A673 (cell line): ENCODE data around the gene TRAF1. TPM values are rescaled to one million over a fixed set of nuclear protein-coding genes. Genes with fewer than 3 reads are reported as not detected.

Experiments used
- BruUV-seq: library from RNA; stranded (reverse); fragments of 400-500 nt; replicated peaks from 2 replicates; lab custom pipeline; 2021; lab: Mats Ljungman, UMichigan
- CTCF ChIA-PET: fragments of 300-600 bp; sonication (Branson Sonifier 250); formaldehyde crosslinking; loops from one replicate; lab custom pipeline; 2022; ENCODE audit warnings: antibody characterized with exemption; lab: Charles Lee
- POLR2A ChIA-PET: fragments of 300-600 bp; sonication (Branson Sonifier 250); formaldehyde crosslinking; loops from one replicate; lab custom pipeline; 2022; ENCODE audit warnings: antibody characterized with exemption; ENCODE audit not compliant: low non-redundant PET; lab: Charles Lee
- DNase-seq: peaks from one replicate; pipeline ENCODE4 v3.0.0-alpha.2; 2015; ENCODE audit warnings: low spot score
- H3K27ac ChIP-seq: fragments of 200-600 bp; sonication (generic); 2 replicates; pipeline ENCODE4 v1.5.1; 2016; ENCODE audit warnings: mixed run types, low read depth, mild to moderate bottlenecking, mixed read lengths, antibody characterized with exemption, low read length; ENCODE audit not compliant: poor library complexity, severe bottlenecking
- H3K27me3 ChIP-seq: fragments of 200-600 bp; sonication (generic); replicated peaks from 2 replicates; pipeline ENCODE4 v1.6.1; 2017; ENCODE audit warnings: mixed run types, low read depth, mild to moderate bottlenecking, mixed read lengths, antibody characterized with exemption, low read length; ENCODE audit not compliant: insufficient read depth, poor library complexity
- H3K36me3 ChIP-seq: fragments of 200-600 bp; sonication (generic); 2 replicates; pipeline ENCODE4 v1.6.1; 2016; ENCODE audit warnings: mixed run types, mild to moderate bottlenecking, mixed read lengths, antibody characterized with exemption, low read length; ENCODE audit not compliant: insufficient read depth, poor library complexity, severe bottlenecking
- H3K4me1 ChIP-seq: fragments of 200-600 bp; sonication (generic); 2 replicates; pipeline ENCODE4 v1.6.1; 2017; ENCODE audit warnings: mixed run types, mild to moderate bottlenecking, mixed read lengths, antibody characterized with exemption, low read length; ENCODE audit not compliant: insufficient read depth, poor library complexity, severe bottlenecking
- H3K4me3 ChIP-seq: fragments of 200-600 bp; sonication (generic); 2 replicates; pipeline ENCODE4 v1.5.1; 2016; ENCODE audit warnings: low read depth, mixed run types, mild to moderate bottlenecking, mixed read lengths, low read length; ENCODE audit not compliant: poor library complexity, severe bottlenecking
- H3K9me3 ChIP-seq: fragments of 200-600 bp; sonication (generic); 2 replicates; pipeline ENCODE4 v1.6.1; 2016; ENCODE audit warnings: mixed run types, low read depth, mild to moderate bottlenecking, mixed read lengths, antibody characterized with exemption, low read length; ENCODE audit not compliant: poor library complexity, severe bottlenecking
- EZH2 ChIP-seq: fragments of 200-600 bp; sonication (generic); IDR thresholded peaks from 2 replicates; pipeline ENCODE4 v1.6.1; 2017; ENCODE audit warnings: borderline replicate concordance, low read depth, mild to moderate bottlenecking, mixed read lengths, antibody characterized with exemption, low read length; ENCODE audit not compliant: poor library complexity, severe bottlenecking
- intact Hi-C: fragments of 100-400 bp; cut with micrococcal nuclease; formaldehyde crosslinking; loops from one replicate; pipeline ENCODE4 v1.10.0; 2022; ENCODE audit not compliant: unreplicated experiment
- total RNA-seq: library from RNA; stranded (reverse); gene quantifications from 2 replicates; pipeline ENCODE4 v1.2.3, GENCODE V29; 2021
- TF ChIP-seq, protein P1 (sequence below): fragments of 300-800, 200-600 bp; sonication (generic); conservative IDR thresholded peaks from 2 replicates; pipeline ENCODE4 v1.5.1; 2017; ENCODE audit warnings: low read depth, mild to moderate bottlenecking, antibody characterized with exemption, low read length, moderate library complexity, mixed read lengths

Gene TRAF1
- total RNA-seq, 1 experiment from 2014 or later = 0.73 TPM

DNA sequence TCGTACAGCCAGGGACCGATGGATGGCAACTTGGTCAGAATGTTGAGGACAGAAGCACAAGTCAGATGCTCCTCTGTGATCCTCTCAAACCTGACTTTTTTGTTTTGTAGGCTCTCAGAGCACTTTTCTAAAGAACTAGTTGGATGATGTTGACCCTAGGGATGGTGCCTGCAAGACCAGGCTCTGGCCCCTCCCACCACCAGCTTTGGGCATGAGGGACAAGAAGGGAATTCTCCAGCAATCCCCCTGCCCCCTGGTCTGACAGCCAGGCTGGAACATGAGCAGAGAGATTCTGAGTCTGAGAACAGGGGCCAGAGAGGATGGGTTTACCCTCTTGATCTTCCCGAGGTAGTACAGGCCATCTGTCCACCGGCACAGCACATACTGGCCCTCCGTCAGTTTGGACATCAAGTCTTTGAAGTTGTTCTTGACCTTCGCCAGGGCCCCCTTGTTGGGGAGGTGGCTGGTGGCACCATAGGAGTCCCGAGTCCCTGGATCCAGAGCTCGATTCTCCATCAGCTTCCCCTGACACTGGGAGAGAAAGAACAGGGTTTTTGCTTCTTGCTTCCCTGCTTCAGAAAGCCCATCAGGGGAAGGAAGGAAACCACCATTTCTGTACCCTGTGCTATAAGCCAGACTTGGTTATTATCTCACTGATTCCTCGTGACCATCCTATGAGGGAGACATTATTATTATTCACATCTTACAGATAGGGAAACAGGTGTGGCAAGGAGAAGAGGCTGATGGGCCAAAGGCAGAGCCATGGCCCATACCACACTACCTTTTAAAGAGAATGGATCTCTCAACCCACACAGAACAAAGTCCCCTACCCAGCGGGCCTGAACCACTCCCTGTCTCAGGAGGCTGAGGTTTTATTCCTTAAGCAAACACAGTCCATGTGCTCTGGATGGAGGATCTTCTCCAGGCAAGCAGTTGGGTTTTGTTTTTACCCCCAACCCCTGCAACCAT is 52.1 kb downstream of the TRAF1 start:
- H3K27ac ChIP-seq = peak overlapping the region; percentile 23
- intact Hi-C loops = loop anchor here (5.0 kb wide), 1 partner anchor 63 kb away; no protein-coding TSS in a partner anchor
- no peaks in the 10 kb centered on the region for H3K27me3 ChIP-seq
- no peak overlapping the region for H3K4me3 ChIP-seq
- no peak for DNase-seq
- TF ChIP-seq, protein P1, sequence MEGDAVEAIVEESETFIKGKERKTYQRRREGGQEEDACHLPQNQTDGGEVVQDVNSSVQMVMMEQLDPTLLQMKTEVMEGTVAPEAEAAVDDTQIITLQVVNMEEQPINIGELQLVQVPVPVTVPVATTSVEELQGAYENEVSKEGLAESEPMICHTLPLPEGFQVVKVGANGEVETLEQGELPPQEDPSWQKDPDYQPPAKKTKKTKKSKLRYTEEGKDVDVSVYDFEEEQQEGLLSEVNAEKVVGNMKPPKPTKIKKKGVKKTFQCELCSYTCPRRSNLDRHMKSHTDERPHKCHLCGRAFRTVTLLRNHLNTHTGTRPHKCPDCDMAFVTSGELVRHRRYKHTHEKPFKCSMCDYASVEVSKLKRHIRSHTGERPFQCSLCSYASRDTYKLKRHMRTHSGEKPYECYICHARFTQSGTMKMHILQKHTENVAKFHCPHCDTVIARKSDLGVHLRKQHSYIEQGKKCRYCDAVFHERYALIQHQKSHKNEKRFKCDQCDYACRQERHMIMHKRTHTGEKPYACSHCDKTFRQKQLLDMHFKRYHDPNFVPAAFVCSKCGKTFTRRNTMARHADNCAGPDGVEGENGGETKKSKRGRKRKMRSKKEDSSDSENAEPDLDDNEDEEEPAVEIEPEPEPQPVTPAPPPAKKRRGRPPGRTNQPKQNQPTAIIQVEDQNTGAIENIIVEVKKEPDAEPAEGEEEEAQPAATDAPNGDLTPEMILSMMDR = no peak
- no peak for TF ChIP-seq EZH2
- ChIA-PET POLR2A (interaction anchor here (0.6 kb wide), 1 partner anchor 148 kb away, joined by 3 read pairs; no protein-coding TSS in a partner anchor), CTCF (no interaction called here)
- peaks cover 25% of the 10 kb centered on the region for H3K36me3 ChIP-seq
- H3K9me3 ChIP-seq = no peaks in the 10 kb centered on the region
- peaks cover 23% of the 10 kb centered on the region for H3K4me1 ChIP-seq
- no TSS peak for BruUV-seq

DNA sequence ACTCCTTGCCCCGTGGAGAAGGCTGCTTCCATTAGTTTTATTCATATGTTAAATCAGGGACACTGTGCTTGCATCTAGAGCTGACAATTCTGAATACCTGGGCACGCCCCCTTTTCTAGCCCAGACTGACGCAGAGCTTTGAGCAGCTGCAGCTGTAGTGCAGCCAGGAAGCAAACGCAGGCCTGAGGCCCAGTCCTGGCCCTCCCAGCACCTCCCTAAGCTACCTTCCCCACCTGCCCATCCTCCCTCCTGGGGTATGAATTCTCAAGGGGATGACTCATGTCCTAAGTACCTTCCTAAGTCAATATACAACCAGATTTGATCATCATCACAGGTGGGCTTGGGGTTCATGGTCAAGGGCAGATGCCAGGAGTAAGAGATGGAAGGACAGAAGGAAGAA is 53.1 kb downstream of the TRAF1 start:
- no peaks in the 10 kb centered on the region for H3K9me3 ChIP-seq
- ChIA-PET CTCF (interaction anchor here (0.5 kb wide), 1 partner anchor 259 kb away, joined by 4 read pairs; no protein-coding TSS in a partner anchor), POLR2A (no interaction called here)
- H3K27ac ChIP-seq = no peak overlapping the region
- H3K4me3 ChIP-seq = no peak overlapping the region
- intact Hi-C loops = no loop called here
- H3K27me3 ChIP-seq = no peaks in the 10 kb centered on the region
- BruUV-seq = no TSS peak
- peaks cover 25% of the 10 kb centered on the region for H3K4me1 ChIP-seq
- TF ChIP-seq, protein P1 = no peak
- TF ChIP-seq EZH2 = no peak
- peaks cover 25% of the 10 kb centered on the region for H3K36me3 ChIP-seq
- DNase-seq = no peak

DNA sequence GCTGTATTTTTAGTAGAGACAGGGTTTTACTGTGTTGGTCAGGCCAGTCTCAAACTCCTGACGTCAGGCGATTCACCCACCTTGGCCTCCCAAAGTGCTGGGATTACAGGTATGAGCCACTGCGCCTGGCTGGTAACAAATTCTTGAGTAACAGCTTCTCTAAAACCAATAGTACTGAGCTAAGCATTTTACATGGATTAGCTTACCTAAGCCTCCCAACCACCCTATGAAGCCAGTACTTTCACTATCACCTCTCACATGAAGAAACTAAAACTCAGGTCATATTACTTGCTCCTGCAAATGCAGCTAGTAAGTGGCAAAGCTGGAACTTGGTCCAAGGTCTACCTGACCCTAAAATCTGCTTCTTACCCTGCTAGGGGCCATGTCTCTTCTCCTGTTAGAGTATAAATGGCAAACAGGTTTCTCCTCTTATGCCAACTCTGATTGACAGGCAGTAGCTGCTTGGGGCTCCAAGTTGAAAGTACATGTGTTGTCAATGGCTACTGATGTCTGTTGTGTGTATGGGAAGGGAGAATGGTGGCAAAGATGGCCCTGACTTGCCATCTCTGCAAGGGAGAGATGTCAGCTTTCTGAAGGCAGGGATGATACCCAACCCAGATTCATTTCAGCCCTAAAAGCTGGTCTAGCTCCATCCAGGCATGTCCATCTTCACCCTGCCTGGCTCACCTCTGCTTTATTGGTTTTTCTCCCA is 53.6 kb downstream of the TRAF1 start:
- H3K4me3 ChIP-seq = no peak overlapping the region
- no TSS peak for BruUV-seq
- H3K27ac ChIP-seq = peak overlapping the region; percentile 19
- peaks cover 24% of the 10 kb centered on the region for H3K4me1 ChIP-seq
- intact Hi-C loops = no loop called here
- H3K36me3 ChIP-seq = peaks cover 25% of the 10 kb centered on the region
- TF ChIP-seq, protein P1 = no peak
- TF ChIP-seq EZH2 = no peak
- H3K27me3 ChIP-seq = no peaks in the 10 kb centered on the region
- ChIA-PET POLR2A (no interaction called here), CTCF (interaction anchor here (0.5 kb wide), 1 partner anchor 258 kb away, joined by 4 read pairs; no protein-coding TSS in a partner anchor)
- no peak for DNase-seq
- no peaks in the 10 kb centered on the region for H3K9me3 ChIP-seq
